Stimulated activated CD8-positive, alpha-beta memory T cell treated with anti-CD3 and anti-CD28 coated beads, Interleukin-4, amount 100 ng/mL, for 4 hours (primary cell): Measurements from ENCODE around the gene EGLN2.
"Not testable (repeated sequence)": the region's sequence is repeated elsewhere in the genome, so short reads cannot be mapped to it uniquely, and the experiment has no call there.

Source experiments
- DNase-seq, 2 donors: peaks; one replicate each; pipeline ENCODE4 v3.0.0-alpha.2; 2020; ENCODE audit warnings: low read depth in 2 of 2, low spot score in 1 of 2

Gene EGLN2

DNA sequence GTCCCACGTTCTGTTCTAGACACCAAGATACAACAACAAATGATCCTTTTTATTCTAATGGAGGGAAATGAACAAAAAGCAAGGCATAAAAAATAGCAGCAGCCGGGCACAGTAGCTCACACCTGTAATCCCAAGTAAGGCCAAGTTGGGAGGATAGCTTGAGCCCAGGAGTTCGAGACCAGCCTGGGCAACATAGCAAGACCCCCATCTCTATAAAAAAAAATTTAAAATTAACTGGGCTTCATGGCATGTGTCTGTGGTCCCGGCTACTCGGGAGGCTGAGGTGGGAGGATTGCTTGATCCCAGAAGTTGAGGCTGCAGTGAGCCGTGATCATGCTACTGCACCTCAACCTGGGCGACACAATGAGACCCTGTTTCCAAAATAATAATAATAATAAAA lies 22.6 kb upstream of the EGLN2 start:
- no peak for DNase-seq

DNA sequence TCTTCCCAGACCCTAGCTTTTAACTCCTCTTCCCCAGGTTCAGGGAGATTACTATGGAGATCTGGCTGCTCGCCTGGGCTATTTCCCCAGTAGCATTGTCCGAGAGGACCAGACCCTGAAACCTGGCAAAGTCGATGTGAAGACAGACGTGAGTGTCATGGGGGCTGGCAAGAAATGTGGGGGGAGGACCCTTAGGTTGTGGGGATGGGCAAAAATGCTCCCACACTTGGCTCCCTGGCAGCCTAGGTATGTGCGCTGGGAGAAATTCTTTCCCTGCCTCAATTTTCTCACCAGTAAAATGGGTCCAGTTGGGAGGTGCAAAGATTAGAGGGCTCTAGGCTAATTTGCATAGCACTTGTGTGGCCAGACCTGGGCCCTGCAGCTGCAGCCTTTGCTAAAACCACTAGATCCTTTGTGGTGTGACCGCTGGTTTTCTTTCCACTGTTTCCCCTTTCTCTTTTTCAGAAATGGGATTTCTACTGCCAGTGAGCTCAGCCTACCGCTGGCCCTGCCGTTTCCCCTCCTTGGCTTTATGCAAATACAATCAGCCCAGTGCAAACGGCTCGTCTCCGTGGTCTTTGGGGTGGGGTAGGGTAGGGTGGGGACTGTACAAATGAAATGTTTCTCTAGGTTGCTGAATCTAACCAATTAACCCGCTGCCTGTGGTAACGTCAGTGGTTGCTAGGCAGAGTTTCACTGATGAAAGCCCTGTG lies 21.9 kb upstream of the EGLN2 start:
- DNase-seq: peak; percentile 82

DNA sequence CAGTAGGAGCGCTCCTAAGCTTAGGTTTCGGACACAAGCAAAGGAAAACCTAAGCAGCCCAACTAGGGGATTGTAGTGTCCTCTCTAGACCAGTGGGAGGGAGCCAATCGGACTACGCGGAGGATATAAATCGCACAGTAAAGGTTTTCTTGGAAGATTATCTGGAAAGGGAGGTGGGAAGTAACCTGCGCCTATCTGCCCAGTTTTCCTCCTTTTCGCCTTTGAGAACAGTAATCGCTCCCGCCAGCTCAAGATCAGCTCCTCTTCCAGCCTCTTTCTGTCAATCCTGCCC lies 21.4 kb upstream of the EGLN2 start:
- no peak for DNase-seq

DNA sequence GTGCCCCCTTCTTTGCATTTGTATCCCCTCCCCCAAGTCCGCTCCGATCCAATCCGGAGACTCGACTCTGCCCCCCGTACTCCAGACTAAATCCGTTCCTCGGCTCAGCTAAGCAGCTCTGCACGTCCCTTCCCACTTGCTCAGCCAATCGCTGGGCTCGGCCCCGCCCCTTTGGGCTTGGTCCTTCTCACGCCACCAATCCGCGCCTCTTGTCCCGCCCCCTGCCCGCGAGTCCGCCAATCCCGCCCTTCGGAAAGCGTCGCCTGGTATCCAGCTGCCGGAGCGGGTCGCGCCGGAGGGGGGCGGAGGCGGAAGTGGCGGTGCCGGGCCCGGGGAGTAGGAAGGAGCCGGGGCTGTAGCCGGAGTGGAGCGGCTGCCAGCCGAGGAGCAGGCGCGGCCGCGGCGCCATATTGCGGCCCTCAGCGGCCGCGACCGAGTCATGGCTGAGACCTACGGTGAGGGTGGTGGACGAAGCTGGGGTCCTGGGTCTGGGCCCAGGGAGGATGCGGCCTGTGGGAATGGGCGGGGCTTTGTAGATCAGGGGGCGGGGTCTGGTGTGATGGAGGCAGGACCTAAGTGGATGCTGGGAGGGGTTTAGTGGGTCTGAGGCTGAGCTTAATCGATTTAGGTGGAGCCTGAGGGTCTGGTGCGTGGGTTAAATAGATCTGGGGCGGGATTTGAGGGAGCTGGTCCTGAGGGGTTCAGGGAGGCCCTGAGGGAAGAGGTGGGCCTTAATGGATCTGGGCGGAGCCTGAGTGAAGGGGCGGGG lies 20.9 kb upstream of the EGLN2 start, which contains the start of gene RAB4B:
RAB4B (plus strand) TSS at position 311 of the 769 bp plus-strand sequence; CDS start at position 440, 129 bp downstream.
- DNase-seq: peak; percentile 98 to 100

DNA sequence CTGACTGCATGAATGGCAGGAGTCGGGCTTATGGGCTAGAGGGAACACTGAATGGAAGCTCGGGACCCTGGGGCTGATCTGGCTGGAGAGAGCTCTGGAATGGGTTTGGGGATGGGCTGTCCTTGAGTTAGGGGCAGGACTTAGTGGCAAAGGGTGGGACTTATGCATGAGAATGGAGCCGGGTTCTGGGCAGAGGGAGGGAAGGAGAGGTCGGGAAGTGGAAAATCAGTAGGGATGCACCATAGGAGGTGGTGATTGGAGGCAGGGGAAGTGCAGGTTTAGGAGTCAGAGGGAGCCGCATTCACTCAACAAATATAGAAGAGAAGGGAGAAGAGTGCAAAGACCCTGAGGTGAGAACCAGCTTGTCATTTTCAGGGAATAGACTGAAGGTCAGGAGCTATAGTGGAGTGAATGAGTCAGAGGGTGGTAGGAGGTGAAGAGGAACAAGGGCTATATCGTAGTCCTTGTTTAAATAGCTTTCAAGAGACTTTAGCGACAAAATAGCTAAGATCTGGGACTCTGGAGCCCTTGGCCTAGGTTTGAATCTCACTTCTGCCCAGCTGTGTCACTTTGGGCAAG lies 20.2 kb upstream of the EGLN2 start:
- no peak for DNase-seq

DNA sequence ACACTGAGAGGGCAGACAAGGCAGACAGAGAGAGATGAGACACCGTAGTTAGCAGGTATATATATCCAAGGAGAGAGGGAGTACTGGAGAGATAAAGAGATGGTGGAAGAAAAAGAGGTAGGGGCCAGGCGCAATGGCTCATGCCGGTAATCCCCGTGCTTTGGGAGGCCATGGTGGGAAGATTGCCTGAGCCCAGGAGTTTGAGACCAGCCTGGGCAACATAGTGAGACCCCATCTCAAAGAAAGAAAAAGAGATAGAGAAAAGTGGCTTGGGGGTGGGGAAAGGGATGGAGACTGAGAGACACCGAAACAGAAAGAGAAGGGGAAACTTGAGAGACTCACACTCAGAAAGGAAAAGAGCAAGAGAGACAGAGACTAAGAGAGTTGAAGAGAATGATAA lies 18.4 kb upstream of the EGLN2 start:
- no peak for DNase-seq

DNA sequence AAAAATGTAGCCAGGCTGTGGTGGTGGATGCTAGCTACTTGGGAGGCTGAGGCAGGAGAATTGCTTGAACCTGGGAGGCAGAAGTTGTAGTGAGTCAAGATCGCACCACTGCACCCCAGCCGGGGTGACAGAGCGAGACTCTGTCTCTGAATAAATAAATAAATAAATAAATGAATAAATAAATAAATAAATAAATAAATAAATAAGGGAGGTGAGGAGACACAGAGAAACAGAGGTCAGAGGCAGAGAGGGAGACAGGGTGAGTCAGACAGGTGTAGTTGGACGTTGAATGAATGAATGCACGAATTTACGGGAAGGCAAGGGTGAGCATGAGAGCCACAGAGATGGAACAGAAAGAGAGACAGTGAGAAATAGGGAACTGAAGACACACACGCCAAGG lies 17.9 kb upstream of the EGLN2 start:
- DNase-seq: no peak

DNA sequence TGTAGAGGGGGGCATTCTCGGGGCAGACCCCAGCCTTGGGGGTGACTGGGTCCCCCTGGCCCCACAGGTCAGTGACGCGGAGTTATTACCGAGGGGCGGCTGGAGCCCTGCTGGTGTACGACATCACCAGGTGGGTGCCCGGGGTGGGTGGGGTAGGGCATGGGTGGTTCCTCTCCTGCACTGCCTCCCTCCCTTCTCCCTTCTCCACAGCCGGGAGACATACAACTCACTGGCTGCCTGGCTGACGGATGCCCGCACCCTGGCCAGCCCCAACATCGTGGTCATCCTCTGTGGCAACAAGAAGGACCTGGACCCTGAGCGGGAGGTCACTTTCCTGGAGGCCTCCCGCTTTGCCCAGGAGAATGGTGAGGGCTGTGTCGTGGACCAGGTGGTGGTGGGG lies 15.3 kb upstream of the EGLN2 start:
- no peak for DNase-seq

DNA sequence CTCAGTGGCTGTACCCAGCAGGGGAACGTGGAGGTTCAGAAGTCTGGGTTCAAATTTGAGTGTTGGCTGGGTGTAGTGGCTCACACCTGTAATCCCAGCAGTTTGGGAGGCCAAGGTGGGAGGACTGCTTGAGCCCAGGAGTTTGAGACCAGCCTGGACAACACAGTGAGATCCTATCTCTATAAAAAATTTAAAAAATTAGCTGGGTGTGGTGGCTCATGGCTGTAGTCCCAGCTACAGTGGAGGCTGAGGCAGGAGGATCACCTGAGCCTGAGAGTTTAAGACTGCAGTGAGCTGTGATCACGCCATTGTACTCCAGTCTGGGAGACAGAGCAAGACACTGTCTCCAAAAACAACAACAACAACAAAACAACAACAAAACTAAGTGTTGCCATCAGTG lies 14.8 kb upstream of the EGLN2 start:
- DNase-seq: not testable (repeated sequence)

DNA sequence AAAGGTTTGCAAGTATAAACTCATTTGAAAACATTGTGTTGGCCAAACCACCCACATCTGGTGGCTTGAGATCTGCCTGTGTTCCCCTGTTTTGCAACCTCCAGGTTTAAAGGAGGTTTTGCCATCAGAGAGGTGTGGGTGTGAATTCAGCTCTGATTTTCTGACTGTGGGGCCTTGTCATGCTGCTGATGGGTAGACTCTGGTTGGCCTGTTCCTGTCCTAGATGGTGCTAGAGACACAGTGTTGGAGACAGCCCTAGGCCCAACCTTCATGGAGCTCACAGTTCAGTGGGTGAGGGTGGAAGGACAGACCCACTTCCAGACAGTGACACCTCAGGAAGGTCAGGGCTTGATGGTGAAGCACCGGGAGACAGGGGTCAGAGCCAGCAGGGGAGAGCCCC lies 13.5 kb upstream of the EGLN2 start:
- DNase-seq: no peak

DNA sequence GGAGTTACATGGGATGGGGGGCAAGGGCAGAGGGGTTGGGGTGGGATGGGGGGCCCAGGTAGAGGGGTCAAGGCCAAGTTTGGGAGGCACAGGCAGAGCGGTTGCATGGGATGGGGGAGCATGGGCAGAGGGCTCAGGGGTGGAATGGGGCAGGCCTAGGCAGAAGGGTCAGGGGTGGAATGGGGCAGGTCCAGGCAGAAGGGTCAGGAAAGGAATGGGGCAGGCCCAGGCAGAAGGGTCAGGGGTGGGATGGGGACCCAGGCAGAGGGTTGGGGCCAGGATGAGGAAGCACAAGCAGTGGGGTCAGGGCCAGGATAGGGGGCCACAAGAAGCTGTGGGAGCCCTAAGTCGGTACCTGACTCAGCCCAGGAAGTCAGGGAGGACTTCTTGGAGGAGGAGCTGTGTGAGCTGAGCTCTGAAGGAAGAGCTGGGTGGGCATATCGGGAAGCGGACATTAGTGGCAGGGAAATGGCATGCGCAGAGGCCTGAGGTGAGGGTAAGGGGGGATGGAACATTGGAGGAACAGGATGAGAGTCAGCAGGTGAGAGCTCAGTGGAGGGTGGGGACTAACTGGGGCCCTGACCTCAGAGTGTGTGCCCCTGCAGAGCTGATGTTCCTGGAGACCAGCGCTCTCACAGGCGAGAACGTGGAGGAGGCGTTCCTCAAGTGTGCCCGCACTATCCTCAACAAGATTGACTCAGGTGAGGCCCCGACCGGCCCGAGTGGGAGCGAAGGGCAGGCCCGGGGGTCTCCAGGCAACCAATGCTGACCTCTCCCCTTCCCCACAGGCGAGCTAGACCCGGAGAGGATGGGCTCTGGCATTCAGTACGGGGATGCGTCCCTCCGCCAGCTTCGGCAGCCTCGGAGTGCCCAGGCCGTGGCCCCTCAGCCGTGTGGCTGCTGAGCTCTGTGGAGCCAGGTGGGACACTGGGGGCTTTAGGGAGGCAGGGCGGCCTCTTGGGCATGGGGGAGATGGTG lies 12.6 kb upstream of the EGLN2 start:
- DNase-seq: no peak

DNA sequence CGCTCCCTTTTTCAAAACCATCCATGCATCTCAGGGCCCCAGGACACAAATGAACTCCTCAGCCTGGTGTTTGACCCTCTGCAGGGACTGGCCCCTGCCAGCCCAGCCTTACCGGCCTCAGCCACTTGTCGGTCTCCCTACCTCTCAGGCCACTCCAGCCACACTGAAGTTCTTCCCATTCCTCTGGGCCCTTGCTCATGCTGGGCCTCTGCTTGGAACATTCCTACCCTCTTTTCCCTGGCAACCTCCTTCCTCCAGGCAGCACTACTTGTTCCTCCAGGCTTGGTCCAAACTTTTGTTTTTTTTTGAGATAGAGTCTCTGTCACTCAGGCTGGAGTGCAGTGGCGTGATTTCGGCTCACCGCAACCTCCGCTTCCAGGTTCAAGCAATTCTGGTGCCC lies 7.6 kb upstream of the EGLN2 start:
- no peak for DNase-seq

DNA sequence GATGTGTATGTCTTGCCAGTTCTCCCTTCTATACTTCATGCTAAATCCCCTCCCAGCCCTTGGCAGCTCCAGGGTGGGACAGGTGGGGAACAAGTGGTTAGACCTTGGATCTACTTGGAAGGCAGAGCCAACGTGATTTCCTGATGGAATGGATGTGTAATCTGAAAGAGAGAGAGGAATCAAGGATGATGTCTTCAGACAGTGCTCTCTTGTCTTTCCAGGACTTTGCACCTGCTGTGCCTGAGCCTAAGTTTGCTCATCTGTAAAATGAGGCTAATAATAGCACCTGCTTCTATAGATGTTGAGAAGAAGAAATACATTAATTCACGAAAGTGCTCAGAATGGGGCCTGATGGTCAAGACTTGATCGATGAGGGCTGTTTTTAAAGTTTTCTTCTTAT lies 7.0 kb upstream of the EGLN2 start:
- no peak for DNase-seq

DNA sequence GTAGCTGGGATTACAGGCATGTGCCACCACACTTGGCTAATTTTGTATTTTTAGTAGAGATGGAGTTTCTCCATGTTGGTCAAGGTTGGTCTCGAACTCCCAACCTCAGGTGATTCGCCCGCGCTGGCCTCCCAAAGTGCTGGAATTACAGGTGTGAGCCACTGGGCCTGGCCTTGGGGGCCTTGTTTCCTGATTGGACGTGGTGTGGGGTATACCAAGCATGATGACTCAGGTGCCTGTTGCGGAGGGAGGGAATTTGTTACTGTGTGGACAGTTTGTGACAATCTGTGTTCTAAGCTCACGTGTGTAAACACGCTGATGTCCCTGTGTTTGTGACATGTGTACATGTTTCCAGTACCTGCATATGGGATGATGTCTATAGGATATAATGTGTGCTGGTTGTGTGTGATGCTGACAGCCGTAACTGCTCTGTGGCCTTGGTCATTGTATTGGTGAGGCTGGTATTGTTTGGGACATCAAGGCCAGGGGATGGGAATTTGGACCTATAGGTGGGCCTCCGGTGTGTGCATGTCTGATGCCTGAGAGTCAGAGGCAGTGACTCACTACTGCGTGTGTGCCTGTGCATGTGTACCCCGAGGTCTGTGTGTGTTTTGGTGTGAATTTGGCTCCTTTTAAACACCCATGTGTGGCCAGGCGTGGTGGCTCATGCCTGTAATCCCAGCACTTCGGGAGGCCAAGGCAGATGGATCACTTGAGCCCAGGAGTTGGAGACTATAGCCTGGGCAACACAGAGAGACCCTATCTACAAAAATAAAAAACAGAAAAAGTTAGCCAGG lies 1.6 kb upstream of the EGLN2 start:
- DNase-seq: no peak

DNA sequence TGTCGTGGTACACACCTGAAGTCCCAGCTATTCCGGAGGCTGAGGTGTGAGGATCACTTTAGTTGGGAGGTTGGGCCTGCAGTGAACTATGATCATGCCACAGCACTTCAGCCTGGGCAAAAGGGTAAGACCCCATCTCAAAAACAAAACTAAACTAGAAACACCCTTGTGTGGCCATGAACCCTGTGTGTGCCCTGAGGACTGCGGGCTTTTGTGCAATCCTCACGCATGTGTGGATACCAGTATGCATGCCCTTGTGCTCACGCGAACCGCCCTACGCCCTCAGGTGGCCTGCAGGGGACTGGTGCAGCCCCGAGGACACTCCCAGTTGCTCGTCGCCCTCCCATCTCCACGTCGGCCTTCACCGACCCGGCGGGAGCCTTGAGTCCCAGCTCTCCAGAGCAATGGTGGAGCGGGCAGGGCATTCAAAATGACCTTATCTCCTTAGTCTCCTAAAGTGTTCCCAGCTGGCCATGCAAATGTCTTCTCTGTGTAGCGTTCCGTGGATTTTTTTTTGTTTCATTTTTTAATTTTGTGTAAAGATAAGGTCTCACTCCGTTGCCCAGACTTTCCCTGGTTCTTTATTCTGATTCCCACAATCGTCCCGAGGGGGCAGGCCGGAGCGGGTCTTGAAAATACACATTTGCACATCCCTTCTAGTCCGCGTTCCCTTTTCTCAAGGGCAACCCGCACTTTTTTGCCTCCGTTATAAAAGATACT lies 868 bp upstream of the EGLN2 start:
- peak in 1 of 2 donors; percentile 35 for DNase-seq

DNA sequence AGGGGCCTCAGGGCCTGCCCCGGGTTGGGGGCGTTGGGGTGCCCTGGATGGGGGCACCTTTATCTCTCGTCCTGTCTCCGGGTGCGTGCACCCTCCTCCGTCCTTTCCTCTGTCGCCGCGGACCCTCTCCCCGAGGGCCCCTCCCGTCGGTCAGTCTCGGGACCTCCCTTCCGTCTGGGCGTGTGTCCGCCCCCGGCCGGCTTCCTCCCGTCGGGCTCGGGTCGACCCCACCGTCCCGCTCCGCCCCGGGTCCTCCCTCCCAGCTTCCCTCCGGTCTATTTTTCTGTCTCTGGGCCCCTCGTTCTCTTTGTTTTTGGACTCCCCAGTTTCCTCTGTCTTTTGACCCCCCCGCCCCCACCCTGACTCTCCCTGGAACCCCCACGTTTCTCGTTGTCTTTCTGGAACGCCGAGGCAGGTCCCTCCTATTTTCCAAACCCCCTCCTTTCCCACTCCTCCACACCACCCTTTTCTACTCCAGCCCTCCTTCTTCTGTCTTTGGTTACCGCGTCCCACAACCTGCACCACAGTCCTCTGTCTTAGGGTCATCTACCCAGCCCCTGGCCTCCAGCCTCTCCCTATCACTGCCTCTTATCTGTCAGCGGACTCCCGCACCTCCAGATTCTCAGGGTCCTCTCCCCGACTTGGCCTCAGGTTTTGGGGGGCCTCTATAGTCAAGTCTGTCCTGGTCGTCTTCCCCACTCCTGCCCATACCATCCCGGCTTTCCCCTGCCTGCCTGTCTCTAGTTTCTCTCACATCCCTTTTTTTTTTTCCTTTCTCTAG lies 757 bp downstream of the EGLN2 start:
- DNase-seq: no peak

DNA sequence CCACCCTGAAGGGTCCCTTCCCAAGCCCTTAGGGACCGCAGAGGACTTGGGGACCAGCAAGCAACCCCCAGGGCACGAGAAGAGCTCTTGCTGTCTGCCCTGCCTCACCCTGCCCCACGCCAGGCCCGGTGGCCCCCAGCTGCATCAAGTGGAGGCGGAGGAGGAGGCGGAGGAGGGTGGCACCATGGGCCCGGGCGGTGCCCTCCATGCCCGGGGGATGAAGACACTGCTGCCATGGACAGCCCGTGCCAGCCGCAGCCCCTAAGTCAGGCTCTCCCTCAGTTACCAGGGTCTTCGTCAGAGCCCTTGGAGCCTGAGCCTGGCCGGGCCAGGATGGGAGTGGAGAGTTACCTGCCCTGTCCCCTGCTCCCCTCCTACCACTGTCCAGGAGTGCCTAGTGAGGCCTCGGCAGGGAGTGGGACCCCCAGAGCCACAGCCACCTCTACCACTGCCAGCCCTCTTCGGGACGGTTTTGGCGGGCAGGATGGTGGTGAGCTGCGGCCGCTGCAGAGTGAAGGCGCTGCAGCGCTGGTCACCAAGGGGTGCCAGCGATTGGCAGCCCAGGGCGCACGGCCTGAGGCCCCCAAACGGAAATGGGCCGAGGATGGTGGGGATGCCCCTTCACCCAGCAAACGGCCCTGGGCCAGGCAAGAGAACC lies 1.5 kb downstream of the EGLN2 start:
- DNase-seq: no peak

DNA sequence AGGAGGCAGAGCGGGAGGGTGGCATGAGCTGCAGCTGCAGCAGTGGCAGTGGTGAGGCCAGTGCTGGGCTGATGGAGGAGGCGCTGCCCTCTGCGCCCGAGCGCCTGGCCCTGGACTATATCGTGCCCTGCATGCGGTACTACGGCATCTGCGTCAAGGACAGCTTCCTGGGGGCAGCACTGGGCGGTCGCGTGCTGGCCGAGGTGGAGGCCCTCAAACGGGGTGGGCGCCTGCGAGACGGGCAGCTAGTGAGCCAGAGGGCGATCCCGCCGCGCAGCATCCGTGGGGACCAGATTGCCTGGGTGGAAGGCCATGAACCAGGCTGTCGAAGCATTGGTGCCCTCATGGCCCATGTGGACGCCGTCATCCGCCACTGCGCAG lies 2.0 kb downstream of the EGLN2 start:
- no peak for DNase-seq
